GM18868 (cell line): ENCODE measurements around the gene UNCX.
"Not testable (repeated sequence)": the region's sequence is repeated elsewhere in the genome, so short reads cannot be mapped to it uniquely, and the experiment has no call there.

Source experiments
- ATAC-seq: cut with Tn5 transposase; IDR thresholded peaks from one replicate; pipeline ENCODE4 v1.9.1; 2021; ENCODE audit warnings: mild to moderate bottlenecking, moderate library complexity; ENCODE audit not compliant: unreplicated experiment

Gene UNCX

DNA sequence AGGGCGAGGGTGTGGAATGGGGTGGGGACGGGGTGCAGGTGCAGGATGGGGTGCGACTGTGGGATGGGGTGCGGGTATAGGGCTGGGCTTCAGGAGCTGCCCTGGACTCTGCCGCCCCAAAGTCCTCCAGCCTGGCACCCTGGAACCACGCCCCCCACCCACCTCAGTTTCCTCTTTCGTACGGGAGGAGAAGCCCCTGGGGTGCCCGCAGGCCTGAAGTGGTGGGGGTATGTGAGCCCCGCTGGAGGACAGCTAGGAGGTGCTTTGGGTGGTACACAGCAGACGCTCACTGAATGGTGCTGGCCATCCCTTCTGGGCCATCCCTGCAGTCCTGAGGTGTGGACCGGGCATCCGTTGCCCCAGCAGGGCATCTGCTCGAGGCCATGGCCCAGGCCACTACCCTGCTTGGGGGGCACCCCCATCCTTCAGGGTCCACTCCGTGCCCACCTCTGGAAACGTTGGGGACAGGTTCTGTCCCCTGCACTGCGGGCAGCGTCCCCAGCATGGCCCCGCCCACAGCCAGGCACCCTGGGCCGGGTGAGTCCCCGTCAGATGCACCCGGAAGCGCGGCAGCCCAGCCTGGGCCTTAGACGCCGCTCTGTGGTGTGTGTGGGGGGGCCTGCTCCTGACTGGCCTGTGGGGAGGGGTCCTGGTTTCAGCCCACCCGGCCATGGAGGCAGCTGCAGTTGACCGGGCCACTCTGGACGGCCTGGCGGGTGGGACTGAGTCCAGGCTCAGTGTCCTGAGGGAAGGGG, 41.6 kb downstream of the UNCX start:
- ATAC-seq: no peak

DNA sequence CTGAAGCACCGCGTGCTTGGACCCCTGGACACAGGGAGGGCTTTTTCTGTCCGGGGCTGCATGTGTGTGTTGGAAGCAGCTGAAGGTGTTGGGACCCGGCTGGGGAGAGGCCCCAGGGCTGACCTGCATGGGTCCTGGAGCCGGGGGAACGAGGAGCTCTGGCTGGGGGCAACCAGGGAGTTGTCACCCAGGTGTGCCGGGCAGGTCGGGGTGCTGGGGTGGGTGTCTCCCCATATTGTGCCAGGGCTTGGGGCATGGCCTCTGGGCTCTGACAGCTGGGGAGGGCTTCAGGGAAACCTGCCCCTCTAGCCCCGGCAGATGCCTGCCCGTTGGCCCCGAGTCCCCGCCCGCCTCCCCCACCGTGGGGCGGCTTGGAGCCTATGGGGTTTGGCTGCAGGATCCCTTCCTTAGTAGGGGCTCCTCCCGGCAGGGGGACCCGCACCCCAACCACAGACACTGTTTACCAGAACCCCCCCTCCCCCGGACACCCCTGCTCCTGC, 42.3 kb downstream of the UNCX start:
- ATAC-seq: no peak

DNA sequence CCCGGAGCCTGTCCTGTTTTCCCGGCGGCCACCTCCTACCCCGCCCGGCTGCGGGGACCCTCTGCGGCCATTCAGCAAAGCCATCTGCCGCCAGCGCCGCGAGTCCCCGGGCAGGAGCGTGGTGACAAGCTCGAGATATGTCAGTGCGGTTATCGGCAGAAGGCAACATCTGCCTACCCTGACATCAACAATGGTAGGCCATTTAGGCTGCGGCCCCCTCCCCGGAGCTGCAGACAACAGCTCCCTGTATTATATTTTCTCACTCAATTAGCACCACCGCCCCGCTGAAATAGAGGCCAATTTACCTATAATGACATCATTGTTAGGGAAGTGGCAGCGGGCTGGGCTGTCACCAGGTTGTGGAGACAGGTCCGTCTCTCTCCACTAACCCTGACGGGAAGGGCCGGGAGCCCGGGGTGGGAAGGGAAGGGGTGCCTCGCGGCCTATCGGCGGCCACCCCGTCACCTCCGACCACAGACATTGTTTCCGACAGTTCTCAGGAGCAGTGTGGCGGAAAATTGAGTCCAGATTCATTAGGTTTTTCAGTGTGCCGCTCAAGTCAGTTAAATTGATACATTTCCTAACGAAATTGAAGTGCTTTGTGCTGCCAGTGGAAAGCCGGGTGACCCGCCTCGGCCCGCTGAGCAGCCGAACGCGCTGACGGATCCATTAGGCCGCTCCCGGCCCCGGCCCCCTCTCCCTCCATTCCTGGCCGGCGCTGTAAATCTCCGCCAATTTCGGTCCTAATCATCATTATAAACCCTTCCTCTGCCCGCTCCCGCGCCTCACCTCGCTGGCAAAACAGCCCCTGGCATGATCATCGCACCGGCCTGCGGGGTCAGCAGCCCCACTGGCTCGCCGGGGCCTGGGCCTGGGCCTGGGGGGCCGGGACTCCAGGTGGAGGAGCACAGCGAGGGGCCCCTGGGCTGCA, 43.0 kb downstream of the UNCX start:
- ATAC-seq: no peak

DNA sequence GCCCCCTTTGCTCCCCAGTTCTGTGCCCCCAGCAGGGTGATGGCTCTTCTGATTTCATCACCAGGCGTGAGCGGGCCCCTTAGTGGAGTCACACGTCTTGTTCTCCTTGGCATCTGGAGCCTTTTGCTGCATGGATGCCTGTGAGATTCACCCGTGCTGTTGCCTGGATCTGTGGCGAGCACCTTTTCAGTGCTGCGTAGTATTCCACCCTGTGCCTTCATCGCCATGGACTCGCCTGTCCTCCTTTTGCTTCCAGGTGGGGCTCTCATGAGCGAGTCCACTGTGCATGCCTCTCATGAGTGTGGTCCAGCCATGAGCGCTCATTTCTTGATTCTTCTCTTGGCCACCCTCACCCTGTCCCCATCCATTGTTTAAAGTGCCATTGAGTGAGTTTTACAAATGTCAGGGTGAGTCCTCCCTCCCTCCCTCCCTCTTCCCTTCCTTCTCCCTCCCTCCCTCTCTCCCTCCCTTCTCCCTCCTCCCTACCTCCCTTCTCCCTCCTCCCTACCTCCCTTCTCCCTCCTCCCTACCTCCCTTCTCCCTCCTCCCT, 44.0 kb downstream of the UNCX start:
- no peak for ATAC-seq

DNA sequence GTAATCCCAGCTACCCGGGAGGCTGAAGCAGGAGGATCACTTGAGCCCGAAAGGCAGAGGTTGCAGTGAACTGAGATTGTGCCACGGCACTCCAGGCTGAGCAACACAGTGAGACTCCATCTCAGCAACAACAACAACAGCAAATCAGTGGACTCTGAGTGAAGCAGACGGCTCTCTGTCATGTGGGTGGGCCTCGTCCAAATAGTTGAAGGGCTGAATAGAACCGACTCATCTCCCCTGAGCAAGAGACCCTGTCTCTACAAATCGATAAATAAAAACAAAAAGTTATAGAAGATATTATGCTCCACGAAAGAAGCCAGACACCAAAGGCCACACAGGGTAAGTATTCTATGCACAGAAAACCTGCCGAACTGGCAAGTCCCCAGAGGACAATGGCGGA, 45.9 kb downstream of the UNCX start:
- no peak for ATAC-seq

DNA sequence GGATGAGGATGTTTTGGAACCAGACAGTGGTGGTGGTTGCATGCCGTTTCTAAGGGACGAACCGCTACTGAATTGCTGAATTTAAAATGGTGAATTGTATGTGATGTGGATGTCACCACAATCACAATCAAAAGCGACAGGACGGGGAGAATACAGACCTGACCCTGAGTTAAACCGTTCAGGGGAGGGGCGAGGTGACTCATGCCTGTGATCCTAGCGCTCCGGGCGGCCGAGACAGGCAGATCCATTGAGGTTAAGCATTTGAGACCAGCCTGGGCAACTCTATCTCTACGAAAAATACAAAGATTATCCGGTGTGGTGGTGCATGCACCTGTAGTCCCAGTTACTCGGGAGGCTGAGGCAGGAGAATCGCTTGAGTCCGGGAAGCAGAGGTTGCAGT, 46.4 kb downstream of the UNCX start:
- ATAC-seq: no peak

DNA sequence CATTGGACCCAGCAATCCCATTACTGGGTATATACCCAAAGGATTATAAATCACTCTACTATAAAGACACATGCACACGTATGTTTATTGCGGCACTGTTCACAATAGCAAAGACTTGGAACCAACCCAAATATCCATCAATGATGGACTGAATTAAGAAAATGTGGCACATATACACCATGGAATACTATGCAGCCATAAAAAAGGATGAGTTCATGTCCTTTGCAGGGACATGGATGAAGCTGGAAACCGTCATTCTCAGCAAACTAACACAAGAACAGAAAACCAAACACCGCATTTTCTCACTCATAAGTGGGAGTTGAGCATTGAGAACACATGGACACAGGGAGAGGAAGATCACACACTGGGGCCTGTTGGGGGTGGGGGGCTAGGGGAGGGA, 47.2 kb downstream of the UNCX start:
- ATAC-seq: not testable (repeated sequence)

DNA sequence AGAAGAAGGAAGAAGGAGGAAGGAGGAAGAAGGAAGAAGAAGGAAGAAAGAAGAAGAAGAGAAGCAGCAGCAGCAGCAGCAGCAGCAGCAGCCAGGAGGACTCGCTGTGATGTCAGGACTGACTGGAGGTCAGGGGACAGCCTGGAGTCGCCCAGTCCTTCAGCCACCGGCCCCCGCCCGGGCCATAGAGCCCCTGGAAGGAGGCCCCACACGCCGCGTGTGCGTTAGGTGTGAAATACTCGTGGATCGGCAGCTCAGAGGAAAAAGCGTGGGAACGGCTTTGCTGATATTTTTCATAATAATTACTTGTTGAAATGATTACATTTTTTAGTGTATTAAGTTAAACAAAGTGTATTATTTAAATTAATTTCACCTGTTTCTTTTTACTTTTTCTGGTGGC, 48.4 kb downstream of the UNCX start:
- ATAC-seq: no peak

DNA sequence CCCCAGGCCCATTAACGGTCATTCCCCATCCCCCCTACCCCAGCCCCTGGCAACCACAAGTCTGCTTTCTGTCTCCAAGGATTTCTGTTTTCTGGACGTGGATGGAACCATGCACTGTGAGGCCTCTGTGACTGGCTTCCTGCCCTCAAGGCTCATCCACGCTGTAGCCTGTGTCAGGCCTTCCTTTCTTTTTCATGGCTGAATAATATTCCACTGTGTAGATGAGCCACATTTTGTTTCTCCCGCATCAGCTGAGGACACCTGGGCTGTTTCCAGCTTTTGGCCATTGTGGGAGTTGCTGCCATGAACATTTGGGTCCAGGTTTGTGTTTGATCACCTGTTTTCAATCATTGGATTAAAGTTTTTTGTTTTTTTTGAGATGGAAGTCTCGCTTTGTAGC, 50.0 kb downstream of the UNCX start:
- ATAC-seq: no peak

DNA sequence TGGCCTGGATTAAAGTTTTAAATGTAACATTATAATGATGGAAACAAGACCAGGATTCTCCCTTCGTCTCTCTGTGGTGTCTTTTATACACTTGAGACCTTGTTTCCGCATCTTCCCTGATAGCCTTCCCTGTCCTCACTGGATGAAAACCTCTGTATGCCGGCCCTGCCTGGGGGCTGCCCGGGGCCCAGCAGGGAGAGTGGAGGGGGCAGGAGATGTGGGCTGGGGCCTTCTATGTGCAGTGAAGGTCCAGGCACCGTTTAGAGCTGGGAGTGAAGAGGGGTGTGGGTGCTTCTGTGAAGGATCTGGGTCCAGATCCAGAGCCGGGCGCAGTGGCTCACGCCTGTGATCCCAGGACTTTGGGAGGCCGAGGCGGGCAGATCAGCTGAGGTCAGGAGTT, 50.7 kb downstream of the UNCX start:
- ATAC-seq: no peak

DNA sequence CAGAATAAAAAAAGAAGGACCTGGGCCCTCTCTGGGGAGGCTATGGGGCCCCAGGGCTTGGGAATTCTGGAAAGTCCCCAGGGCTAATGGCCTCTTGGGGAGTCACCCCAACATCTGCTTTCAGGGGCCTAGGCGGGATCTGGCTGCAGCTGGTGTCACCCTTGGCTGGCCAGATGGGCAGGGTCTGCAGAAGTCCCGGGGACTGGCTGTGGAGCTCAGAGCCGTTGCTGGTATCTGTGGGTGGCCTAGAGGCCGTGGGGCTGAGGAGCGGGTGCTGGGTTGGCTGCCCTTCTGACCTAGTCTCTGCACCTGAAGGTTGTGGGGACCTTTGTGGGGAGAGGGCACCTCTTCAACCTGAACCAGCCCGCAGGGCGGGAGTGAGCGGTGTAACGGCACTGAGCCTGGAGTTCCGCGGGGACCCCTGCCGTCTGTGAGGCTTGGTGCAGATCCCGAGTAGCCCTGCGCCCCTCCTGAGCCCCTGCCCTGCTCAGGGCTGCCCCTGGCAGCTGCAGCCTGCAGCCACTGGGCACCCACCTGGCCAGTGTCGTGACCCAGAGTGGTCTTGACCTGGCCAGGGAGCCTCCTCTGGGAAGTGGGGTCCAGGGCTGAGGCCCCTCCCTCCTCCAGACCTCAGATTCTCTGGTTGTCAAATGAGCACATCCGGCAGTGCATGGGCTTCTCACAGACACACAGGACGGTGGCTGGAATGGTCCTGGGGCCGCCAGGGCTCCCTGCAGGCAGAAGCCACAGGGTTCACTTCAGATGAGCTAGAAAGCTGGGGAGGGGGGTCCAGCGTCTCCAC, 51.5 kb downstream of the UNCX start:
- ATAC-seq: no peak

DNA sequence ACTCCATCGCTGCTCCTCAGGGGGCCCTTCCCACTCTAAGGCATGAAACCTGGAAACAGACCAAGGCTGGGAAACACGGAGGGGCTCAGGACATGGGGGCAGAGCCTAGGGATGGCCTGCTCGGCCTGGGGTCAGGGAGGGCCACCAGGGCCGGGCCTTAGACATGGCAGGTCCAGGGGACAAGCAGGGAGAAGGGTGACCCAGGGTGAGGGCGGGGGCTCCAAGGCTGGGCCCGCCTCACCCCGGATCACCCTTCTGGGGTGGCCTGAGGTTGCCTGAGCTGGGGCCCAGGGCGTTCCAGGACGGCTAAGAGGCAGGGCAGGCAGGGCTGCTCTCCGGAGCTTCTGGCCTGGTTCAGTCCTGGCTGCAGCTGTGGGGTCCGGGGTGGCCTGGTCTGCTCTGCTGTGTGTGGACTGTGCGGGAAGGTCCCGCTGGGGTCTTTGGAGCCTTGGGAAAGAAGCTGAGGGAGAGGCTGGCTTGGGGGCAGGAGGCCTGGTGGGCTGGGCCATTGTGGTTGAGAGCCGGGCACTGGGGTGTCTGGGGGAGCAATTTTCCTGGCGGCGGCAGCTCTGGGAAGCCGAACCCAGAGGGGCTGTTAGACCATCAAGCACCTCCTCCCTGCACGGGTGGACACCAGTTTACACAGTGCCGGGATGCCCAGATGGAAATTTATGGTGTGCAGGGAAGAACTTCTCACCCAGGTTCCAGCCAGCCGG, 52.2 kb downstream of the UNCX start:
- ATAC-seq: no peak

DNA sequence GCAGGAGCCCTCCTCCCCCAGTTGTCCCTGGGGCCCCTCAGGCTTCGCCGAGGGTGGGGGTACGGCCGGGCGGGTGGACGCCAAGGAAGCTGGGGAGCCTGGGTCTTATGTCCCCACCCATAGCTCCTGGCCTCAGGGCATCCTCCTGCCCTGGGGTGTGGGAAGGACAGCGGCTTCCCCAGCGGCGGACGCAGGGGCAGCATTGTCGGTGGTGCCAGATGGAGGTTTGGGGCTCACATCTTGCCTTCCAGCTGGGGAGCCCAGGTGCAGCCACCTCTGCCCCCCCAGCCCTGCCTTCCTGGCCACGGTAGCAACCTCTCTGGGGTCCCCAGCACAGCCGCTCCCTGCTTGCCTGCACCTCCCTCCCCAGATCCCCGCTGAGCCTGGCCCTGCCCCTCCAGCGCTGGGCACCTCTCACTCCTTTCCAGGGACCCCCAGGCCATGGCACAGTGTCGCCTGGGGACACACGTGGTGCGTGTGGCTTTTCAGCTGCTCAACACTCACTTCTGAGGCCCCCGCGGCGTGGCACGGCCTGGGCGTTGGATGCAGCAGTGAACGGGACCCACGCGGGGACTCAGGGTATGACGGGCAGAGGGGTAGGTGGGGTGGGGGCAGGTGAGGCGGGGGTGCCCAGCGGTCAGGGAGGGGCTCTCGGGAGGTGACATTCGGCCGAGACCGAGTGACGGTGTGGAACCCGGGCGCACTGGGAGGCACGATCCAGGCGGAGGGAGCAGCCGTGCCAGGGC, 53.1 kb downstream of the UNCX start:
- no peak for ATAC-seq
